Fibroblast of skin of left quadriceps (primary cell): ENCODE measurements around the gene CPNE2.
A peak's percentile ranks its signal among the peaks of the same experiment; 100 is the strongest.
"Not testable (repeated sequence)": the region's sequence is repeated elsewhere in the genome, so short reads cannot be mapped to it uniquely, and the experiment has no call there.

Experiments used
- DNase-seq, 2 experiments: peaks; one replicate each; pipeline ENCODE4 v3.0.0-alpha.2; 2013; ENCODE audit warnings: low read depth in 2 of 2

CPNE2 gene

GRCh38 chr16:57069635-57070370 lies 22.6 kb upstream of the CPNE2 start:
- no peak for DNase-seq

- no peak for DNase-seq
Observed at GRCh38 chr16:57070424-57070823, 22.0 kb upstream of the CPNE2 start.

GRCh38 chr16:57071081-57071732 lies 21.2 kb upstream of the CPNE2 start:
- DNase-seq: not testable (repeated sequence)

GRCh38 chr16:57071831-57072582 lies 20.4 kb upstream of the CPNE2 start:
- no peak for DNase-seq

- DNase-seq: no peak
Observed at GRCh38 chr16:57072616-57073275, 19.6 kb upstream of the CPNE2 start.

- no peak for DNase-seq
Observed at GRCh38 chr16:57077714-57078113, 14.7 kb upstream of the CPNE2 start.

GRCh38 chr16:57081744-57082143 lies 10.6 kb upstream of the CPNE2 start:
- no peak for DNase-seq

- no peak for DNase-seq
Observed at GRCh38 chr16:57082664-57083063, 9.7 kb upstream of the CPNE2 start.

- DNase-seq: no peak
Observed at GRCh38 chr16:57083485-57084126, 8.8 kb upstream of the CPNE2 start.

GRCh38 chr16:57084257-57084770 lies 8.1 kb upstream of the CPNE2 start:
- peak; percentile 40 to 45 for DNase-seq

- no peak for DNase-seq
Observed at GRCh38 chr16:57084996-57085395, 7.4 kb upstream of the CPNE2 start.

GRCh38 chr16:57087003-57087402 lies 5.4 kb upstream of the CPNE2 start:
- no peak for DNase-seq

GRCh38 chr16:57089406-57089805 lies 3.0 kb upstream of the CPNE2 start:
- DNase-seq: no peak

- no peak for DNase-seq
Observed at GRCh38 chr16:57091200-57091974, 996 bp upstream of the CPNE2 start.

GRCh38 chr16:57092786-57093411 lies 516 bp downstream of the CPNE2 start:
- DNase-seq: no peak

GRCh38 chr16:57093666-57094564 lies 1.5 kb downstream of the CPNE2 start:
- DNase-seq: no peak

GRCh38 chr16:57094911-57095310 lies 2.5 kb downstream of the CPNE2 start:
- no peak for DNase-seq

- no peak for DNase-seq
Observed at GRCh38 chr16:57096192-57096591, 3.8 kb downstream of the CPNE2 start.

- no peak for DNase-seq
Observed at GRCh38 chr16:57096793-57097192, 4.4 kb downstream of the CPNE2 start.
